Caco-2 (cell line): ENCODE data around the gene IFNK. TPM values are rescaled to one million over a fixed set of nuclear protein-coding genes. Genes with fewer than 3 reads are reported as not detected.

Experiments used
- BruUV-seq: library from RNA; stranded (reverse); fragments of 400-500 nt; replicated peaks from 2 replicates; lab custom pipeline; 2021; lab: Mats Ljungman, UMichigan
- CTCF ChIA-PET: fragments of 300-600 bp; sonication (Branson Sonifier 250); formaldehyde crosslinking; loops from one replicate; lab custom pipeline; 2022; ENCODE audit warnings: antibody characterized with exemption; lab: Charles Lee
- POLR2A ChIA-PET: fragments of 300-600 bp; sonication (Branson Sonifier 250); formaldehyde crosslinking; loops from one replicate; lab custom pipeline; 2022; ENCODE audit warnings: antibody characterized with exemption; lab: Charles Lee
- DNase-seq, 2 experiments: peaks; one replicate each; pipeline versions ENCODE4 v3.0.0 to v3.0.0-alpha.2; 2020 to 2022
- H3K27me3 ChIP-seq: replicated peaks from 2 replicates; pipeline ENCODE4 v1.6.0; 2011; ENCODE audit warnings: low read length; ENCODE audit not compliant: control insufficient read depth, insufficient read depth
- H3K36me3 ChIP-seq: 2 replicates; pipeline ENCODE4 v1.5.1; 2011; ENCODE audit warnings: low read length; ENCODE audit not compliant: control insufficient read depth, insufficient read depth
- H3K4me1 ChIP-seq: fragments of 250-450 bp; sonication (Bioruptor Pico); 2 replicates; pipeline ENCODE4 v1.5.1; 2020; ENCODE audit warnings: mild to moderate bottlenecking
- H3K4me3 ChIP-seq: 2 replicates; pipeline ENCODE4 v1.5.1; 2011; ENCODE audit warnings: low read depth, mild to moderate bottlenecking, control low read depth, low read length
- H3K9me3 ChIP-seq: fragments of 250-450 bp; sonication (Bioruptor Pico); 2 replicates; pipeline ENCODE4 v1.5.1; 2020; ENCODE audit warnings: mild to moderate bottlenecking, moderate library complexity
- H3K27ac Mint-ChIP-seq: one replicate; pipeline ENCODE4 v1.8.0; 2022; ENCODE audit warnings: mixed read lengths; ENCODE audit not compliant: unreplicated experiment
- H3K27me3 Mint-ChIP-seq: one replicate; pipeline ENCODE4 v1.8.0; 2022; ENCODE audit warnings: mixed read lengths; ENCODE audit not compliant: insufficient read depth, unreplicated experiment
- H3K36me3 Mint-ChIP-seq: one replicate; pipeline ENCODE4 v1.8.0; 2022; ENCODE audit warnings: mild to moderate bottlenecking, mixed read lengths; ENCODE audit not compliant: insufficient read depth, unreplicated experiment
- H3K4me1 Mint-ChIP-seq: one replicate; pipeline ENCODE4 v1.8.0; 2022; ENCODE audit warnings: low read depth, mixed read lengths; ENCODE audit not compliant: unreplicated experiment
- H3K4me3 Mint-ChIP-seq: one replicate; pipeline ENCODE4 v1.8.0; 2022; ENCODE audit warnings: mild to moderate bottlenecking, moderate library complexity, mixed read lengths; ENCODE audit not compliant: unreplicated experiment
- H3K9me3 Mint-ChIP-seq: one replicate; pipeline ENCODE4 v1.8.0; 2022; ENCODE audit warnings: mixed read lengths; ENCODE audit not compliant: unreplicated experiment
- CTCF ChIP-seq, 2 experiments: fragments of 200-600 bp in 1 of 2; IDR thresholded peaks; 1 replicate in 1 of 2; 2 replicates in 1 of 2; pipeline versions ENCODE4 v1.5.1 to v1.8.0; 2011 to 2022; ENCODE audit warnings: antibody characterized with exemption in 1 of 2, control low read depth in 1 of 2, inconsistent platforms in 1 of 2, low read depth in 1 of 2, low read length in 1 of 2, mild to moderate bottlenecking in 1 of 2, moderate library complexity in 1 of 2; ENCODE audit not compliant: insufficient read depth in 1 of 2, severe bottlenecking in 1 of 2, unreplicated experiment in 1 of 2
- intact Hi-C: fragments of 100-400 bp; cut with micrococcal nuclease; formaldehyde crosslinking; loops from one replicate; pipeline ENCODE4 v1.10.0; 2022; ENCODE audit not compliant: unreplicated experiment
- total RNA-seq: library from RNA; stranded (reverse); gene quantifications from 2 replicates; pipeline ENCODE4 v1.2.3, GENCODE V29; 2022

The IFNK gene
- total RNA-seq, 1 experiment from 2014 or later, result not detected

DNA sequence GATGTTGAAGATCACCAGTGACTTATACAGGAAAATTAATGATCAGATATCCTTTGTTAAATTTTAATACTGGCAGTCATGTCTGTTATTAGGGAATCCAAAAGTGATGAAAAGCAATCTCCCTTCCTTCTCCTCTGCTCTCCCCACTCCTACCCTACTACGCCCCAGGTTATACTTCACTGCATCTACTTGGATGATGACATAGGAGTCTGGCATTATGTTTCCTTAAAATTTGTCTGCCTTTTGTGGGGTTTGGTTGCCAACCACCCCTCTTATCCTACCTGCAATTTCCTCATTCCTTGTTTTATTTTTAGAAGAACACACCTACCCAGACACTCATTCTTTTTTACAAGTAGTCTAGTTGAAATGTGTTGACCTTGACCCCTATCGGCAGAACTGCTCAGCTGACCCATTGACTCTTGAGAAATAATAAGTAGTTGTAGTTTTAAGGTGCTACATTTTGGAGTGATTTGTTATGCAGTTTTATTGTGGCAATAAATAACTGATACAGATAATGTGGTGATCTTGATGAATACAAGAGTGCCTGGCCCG is 10.6 kb downstream of the IFNK start:
- H3K27me3 Mint-ChIP-seq, result no peaks in the 10 kb centered on the region
- Histone ChIP-seq H3K9me3 (no peaks in the 10 kb centered on the region), H3K36me3 (no peaks in the 10 kb centered on the region), H3K27me3 (no peaks in the 10 kb centered on the region), H3K4me3 (no peak overlapping the region), H3K4me1 (no peaks in the 10 kb centered on the region)
- DNase-seq, result no peak
- no peaks in the 10 kb centered on the region for H3K9me3 Mint-ChIP-seq
- TF ChIP-seq CTCF (IDR thresholded peaks at IDR 0.05; ENCODE audit: insufficient read depth in 1 of 2, low read depth in 1 of 2, low read length in 1 of 2, severe bottlenecking in 1 of 2, unreplicated experiment in 1 of 2), result no peak
- no peaks in the 10 kb centered on the region for H3K36me3 Mint-ChIP-seq
- intact Hi-C loops, result no loop called here
- no peak overlapping the region for H3K4me3 Mint-ChIP-seq
- H3K4me1 Mint-ChIP-seq, result no peaks in the 10 kb centered on the region
- POLR2A ChIA-PET, result no interaction called here
- no peak overlapping the region for H3K27ac Mint-ChIP-seq
- no TSS peak for BruUV-seq
- CTCF ChIA-PET, result no interaction called here

GRCh38 chr9:27535701-27536118 is 11.6 kb downstream of the IFNK start:
- Mint-ChIP-seq H3K36me3 (no peaks in the 10 kb centered on the region), H3K27ac (no peak overlapping the region), H3K27me3 (no peaks in the 10 kb centered on the region), H3K9me3 (no peaks in the 10 kb centered on the region), H3K4me1 (no peaks in the 10 kb centered on the region), H3K4me3 (no peak overlapping the region)
- ChIA-PET CTCF (interaction anchor here (2.3 kb wide), 1 partner anchor 203 kb away, joined by 7 read pairs; no protein-coding TSS in a partner anchor), POLR2A (no interaction called here)
- no TSS peak for BruUV-seq
- intact Hi-C loops, result no loop called here
- Histone ChIP-seq H3K9me3 (no peaks in the 10 kb centered on the region), H3K27me3 (no peaks in the 10 kb centered on the region), H3K36me3 (no peaks in the 10 kb centered on the region), H3K4me1 (no peaks in the 10 kb centered on the region), H3K4me3 (no peak overlapping the region)
- DNase-seq, result no peak
- no peak for TF ChIP-seq CTCF (IDR thresholded peaks at IDR 0.05; ENCODE audit: insufficient read depth in 1 of 2, low read depth in 1 of 2, low read length in 1 of 2, severe bottlenecking in 1 of 2, unreplicated experiment in 1 of 2)

GRCh38 chr9:27536168-27536567 is 12.1 kb downstream of the IFNK start:
- Histone ChIP-seq H3K9me3 (no peaks in the 10 kb centered on the region), H3K4me1 (no peaks in the 10 kb centered on the region), H3K4me3 (no peak overlapping the region), H3K27me3 (no peaks in the 10 kb centered on the region), H3K36me3 (no peaks in the 10 kb centered on the region)
- H3K27me3 Mint-ChIP-seq, result no peaks in the 10 kb centered on the region
- ChIA-PET POLR2A (no interaction called here), CTCF (interaction anchor here (2.3 kb wide), 1 partner anchor 203 kb away, joined by 7 read pairs; no protein-coding TSS in a partner anchor)
- no peaks in the 10 kb centered on the region for H3K4me1 Mint-ChIP-seq
- no peak overlapping the region for H3K4me3 Mint-ChIP-seq
- no peaks in the 10 kb centered on the region for H3K36me3 Mint-ChIP-seq
- no peak overlapping the region for H3K27ac Mint-ChIP-seq
- intact Hi-C loops, result no loop called here
- no peaks in the 10 kb centered on the region for H3K9me3 Mint-ChIP-seq
- TF ChIP-seq CTCF (IDR thresholded peaks at IDR 0.05; ENCODE audit: insufficient read depth in 1 of 2, low read depth in 1 of 2, low read length in 1 of 2, severe bottlenecking in 1 of 2, unreplicated experiment in 1 of 2), result no peak
- DNase-seq, result no peak
- no TSS peak for BruUV-seq
